Activated CD4-positive, CD25-positive, alpha-beta regulatory T cell treated with anti-CD3 and anti-CD28 coated beads, Interleukin-2, amount 50 U/mL, for 72 hours (primary cell): Measurements from ENCODE around the gene TGFB2.

Source experiments
- DNase-seq: peaks from one replicate; pipeline ENCODE4 v3.0.0; 2021

TGFB2 gene

GRCh38 chr1:218392780-218393179 is 47.6 kb downstream of the TGFB2 start:
- no peak for DNase-seq

DNA sequence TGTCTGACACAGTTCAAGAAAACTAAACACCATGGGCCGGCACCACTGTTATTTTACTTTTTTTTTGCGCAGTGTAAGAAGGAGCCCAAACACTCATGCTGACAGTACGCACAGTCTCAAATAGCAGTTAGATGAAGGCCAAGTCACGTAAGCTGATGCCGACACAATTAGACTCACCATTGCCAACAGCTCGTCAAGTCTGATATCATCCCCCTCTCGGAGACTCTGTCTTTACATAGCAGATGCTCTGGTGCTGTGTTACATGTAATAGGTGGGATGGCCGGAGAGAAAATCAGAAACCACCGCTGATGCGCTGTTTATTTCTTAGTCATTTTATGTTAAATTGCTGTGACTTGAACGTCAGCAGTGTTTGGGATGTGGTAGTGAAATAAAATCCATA is 49.3 kb downstream of the TGFB2 start:
- DNase-seq = no peak

GRCh38 chr1:218394989-218395388 is 49.9 kb downstream of the TGFB2 start:
- no peak for DNase-seq

DNA sequence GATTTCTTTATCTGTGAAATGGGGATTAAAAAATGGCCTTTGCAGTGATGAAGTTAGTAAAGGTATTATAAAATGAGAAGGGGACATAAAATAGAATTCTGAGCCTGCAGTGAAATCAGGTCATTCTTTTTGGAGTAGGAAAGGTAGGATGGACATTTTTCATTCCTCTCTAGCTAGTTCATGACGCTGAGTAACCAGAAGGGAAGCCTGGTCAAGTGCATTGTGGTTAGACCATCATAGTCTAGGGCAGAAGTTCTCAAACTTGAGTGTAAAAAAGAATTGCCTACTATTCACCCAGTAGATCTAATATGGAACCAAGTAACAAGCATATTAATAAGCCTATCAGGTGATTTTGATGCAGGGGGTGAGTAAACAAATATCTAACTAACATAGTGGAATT is 50.8 kb downstream of the TGFB2 start:
- no peak for DNase-seq

DNA sequence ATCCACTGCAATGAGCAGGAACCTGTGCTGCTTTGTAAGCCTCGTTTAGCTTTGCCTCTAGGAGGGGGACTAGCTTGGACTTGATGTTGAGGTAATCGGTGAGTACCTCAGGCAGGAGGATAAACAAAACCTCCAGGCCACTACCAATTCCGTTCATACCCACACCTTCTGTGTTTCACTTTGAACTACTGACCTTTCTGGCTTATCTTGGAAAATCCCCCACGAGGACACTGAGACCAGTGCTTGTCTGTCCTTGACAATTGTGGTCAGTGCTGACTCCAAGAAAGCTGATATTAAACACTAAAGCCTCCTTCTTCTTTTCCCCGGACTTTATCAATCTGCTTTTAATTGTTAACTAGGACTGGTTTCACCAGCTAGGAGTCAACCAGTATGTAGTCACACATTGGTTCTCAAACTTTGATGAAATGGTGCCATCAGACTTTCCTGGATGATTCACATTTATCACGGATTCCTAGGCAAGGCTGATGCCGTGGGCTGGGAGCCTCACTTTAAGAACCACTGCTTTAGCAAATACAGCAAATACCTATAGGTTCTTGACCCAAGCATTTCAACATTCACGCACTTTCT is 52.7 kb downstream of the TGFB2 start:
- DNase-seq = no peak

GRCh38 chr1:218400624-218401023 is 55.5 kb downstream of the TGFB2 start:
- no peak for DNase-seq

DNA sequence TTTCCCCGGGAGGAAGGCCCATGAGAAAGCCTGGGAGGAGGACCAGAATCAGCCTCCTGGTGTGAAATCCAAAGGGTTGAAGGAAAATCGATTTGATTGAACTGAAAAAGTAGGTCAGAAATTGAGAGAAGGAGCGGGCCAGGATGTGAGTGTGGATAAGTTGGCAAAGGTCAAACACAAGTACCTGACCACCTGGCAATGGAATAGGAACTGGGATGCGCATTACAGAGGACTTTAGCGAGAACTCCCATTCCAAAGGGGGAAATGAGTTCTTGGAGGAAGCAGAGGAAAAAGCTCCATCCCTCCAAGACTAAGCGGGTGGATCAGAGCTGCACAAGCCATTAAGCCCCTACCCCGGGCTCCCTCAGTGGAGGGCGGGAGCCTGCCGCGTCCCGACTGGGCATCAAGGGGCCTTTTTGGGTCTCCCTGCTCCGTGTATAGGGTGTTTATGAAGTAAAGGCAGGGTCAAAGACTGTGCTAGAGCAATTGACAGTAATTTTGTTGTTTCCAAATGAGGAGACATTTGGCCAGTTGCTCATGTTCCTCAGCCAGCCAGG is 56.4 kb downstream of the TGFB2 start:
- no peak for DNase-seq

DNA sequence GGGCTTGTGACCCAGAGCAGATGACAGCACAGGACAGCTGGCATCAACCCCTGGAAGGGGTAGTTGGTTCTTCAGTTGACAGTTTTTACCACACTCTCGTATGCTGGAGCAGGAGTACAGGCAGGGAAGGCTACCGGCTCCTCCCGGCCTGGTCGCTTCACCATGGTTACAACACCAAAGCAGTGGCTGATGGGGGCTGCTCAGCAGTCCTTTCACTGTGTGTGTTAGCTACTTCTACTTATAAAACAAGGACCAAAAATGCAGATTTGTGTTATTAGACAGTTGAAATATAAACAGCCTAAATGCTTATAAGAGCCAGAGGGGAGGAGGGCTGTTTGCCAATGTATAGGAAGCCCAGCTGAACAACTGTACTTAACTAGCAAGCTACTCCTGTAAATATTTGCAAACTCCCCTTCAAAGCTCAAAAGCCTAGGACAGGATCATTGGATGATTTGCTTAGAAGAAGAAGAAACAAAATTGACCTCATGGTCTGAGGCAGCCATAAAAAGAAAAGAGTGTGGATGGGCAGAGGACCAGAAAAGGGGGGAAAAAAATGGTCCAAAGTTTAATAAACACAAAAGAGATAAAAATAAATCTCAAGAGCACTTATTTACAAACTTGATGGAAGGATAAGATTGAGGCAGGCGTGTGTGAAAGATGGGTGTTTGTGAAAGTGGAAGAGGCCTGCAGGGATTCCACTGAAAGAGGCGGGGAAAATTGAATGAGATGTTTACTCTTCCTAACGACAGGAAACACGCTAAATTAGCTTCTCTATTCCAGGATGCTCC is 57.1 kb downstream of the TGFB2 start:
- no peak for DNase-seq

- DNase-seq = no peak
Observed at GRCh38 chr1:218402786-218403120, 57.6 kb downstream of the TGFB2 start.

DNA sequence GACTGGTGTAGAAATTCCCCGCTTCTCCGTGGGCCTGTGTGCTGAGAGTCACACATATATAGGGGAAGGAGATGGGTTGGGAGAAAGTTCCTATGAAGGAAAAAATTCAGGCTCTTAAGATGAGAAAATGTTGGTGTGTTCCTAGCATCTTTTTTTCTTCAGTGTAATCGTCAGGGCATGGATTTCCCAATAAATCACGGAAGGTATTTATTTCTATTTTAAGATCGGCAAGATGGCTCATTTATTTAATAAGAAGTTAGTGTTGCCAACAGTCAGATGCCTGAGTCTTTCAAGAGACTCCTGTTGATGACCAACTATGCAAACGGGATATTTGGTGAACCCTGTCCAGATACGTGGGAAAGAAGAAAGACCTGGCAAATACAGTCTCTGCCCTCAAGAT is 58.2 kb downstream of the TGFB2 start:
- DNase-seq = no peak

GRCh38 chr1:218407630-218408029 is 62.5 kb downstream of the TGFB2 start:
- no peak for DNase-seq

GRCh38 chr1:218408135-218408534 is 63.0 kb downstream of the TGFB2 start:
- DNase-seq = no peak

GRCh38 chr1:218408942-218409341 is 63.8 kb downstream of the TGFB2 start:
- DNase-seq = no peak

DNA sequence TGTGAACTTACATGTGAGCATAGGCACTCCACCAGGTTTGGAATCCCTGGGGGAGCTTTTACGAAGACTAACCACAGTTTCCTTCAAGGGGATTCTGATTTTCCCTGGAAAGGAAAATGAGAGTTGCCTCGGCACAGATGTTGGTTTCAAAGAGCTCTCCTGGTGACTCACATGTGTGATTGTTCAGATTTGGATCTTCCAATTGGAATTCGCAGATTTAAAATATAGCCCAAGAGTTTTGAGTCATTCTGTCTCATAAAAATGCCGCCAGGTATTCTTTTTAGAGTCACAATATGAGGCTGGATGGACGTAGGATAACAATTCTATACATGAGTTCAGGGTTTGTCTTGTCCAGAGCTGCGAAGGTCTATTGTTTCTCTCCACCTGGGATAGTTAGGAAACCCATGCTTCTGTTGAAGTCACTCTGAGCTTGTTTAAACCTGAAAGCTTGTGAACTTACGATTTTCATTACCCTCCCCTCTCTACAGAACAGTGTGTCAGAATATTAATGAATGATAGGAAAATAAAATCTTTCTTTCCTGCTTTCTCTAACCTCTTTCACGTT is 64.9 kb downstream of the TGFB2 start:
- DNase-seq = no peak

- no peak for DNase-seq
Observed at GRCh38 chr1:218411101-218411500, 66.0 kb downstream of the TGFB2 start.

DNA sequence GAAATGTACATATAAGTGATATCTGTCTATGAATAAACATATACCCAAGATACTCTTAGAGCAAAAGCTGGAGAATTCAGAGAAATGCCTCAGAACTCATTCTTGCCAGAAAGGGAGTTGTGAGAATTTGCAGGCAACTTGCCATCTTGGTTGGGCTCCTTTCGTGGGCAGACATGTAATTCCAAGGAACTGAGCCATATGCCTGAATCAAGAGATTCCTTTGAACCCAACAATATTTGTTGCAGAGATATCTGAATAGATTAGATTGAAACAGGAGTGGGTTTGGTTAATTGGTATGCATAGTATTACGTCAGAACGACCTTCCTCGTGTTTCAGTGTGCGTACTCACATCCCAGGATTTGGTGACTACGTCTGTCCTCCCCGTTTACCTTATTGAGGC is 67.0 kb downstream of the TGFB2 start:
- DNase-seq = no peak

DNA sequence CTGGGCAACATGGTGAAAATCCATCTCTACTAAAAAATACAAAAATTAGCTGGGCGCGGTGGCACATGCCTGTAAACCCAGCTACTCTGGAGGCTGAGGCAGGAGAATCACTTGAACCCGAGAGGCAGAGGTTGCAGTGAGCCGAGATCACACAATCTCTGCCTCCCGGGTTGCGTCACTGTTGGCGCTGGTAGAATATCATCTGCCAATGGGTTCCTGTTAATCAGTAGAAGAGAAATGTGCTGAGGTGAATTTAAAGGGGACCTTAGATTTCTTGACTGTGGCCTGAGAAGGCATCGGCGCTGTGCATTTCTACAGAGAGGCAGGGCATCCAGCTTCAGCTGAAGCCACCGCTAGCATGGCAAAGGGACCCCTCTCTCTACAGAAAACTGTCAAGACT is 68.0 kb downstream of the TGFB2 start:
- DNase-seq = no peak

- no peak for DNase-seq
Observed at GRCh38 chr1:218414060-218414728, 69.1 kb downstream of the TGFB2 start.

DNA sequence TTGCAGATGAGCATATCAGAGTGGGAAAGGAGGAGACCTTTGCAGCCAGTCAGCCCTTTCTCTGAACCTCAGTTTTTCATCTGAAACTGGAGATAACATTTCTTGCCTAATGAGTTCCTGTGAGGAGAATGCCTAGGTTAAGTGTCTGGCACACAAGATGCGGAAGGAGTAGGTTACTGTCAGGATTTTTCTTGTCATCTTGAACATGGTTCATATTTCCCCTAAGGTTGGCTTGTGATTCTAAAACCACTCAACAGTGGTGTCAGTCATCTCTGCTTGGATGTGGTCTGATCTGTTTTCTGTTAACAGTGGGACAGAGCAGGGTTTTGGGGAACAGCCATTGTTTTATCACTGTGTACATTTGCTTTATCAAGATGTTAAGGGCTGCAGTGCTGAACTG is 70.6 kb downstream of the TGFB2 start:
- no peak for DNase-seq

GRCh38 chr1:218421531-218421930 is 76.4 kb downstream of the TGFB2 start:
- DNase-seq = no peak

- DNase-seq = no peak
Observed at GRCh38 chr1:218424502-218424901, 79.4 kb downstream of the TGFB2 start.

- no peak for DNase-seq
Observed at GRCh38 chr1:218425647-218426342, 80.7 kb downstream of the TGFB2 start.

DNA sequence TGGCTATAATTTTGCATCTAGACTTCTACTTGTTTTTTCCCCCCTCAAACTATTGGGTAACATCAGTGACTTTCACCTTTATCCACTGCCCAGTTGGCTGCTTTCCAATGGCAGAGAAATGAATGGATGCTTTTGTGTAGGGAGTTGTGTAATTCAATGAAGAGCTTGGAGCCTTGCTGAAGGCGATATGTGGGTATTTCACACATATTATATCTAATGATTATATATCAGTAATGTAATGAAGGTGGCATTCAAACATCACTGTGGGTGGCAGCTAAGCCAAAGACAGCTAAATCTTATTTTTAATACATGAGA is 81.2 kb downstream of the TGFB2 start:
- no peak for DNase-seq
